HepG2 (cell line): Measurements from ENCODE around the gene DDRGK1. TPM values are rescaled to one million over a fixed set of nuclear protein-coding genes. Genes with fewer than 3 reads are reported as not detected.

ENCODE experiments used
- BCL6 ChIP-seq: IDR thresholded peaks from 2 replicates; pipeline ENCODE4 v1.6.1; 2016; ENCODE audit warnings: missing genetic modification reagents, missing compliant biosample characterization
- CREB1 ChIP-seq, 2 experiments: fragments of 450-650 bp in 1 of 2; IDR thresholded peaks; 2 replicates each; pipeline ENCODE4 v1.6.1; 2016 to 2017; ENCODE audit warnings: control low read depth in 1 of 2, mild to moderate bottlenecking in 1 of 2, missing compliant biosample characterization in 1 of 2, missing genetic modification characterization in 1 of 2
- DNMT3B ChIP-seq: conservative IDR thresholded peaks from 2 replicates; pipeline ENCODE4 v1.6.1; 2016; ENCODE audit warnings: missing biosample characterization, control low read depth
- EED ChIP-seq: sonication (generic); formaldehyde crosslinking; IDR thresholded peaks from 2 replicates; pipeline ENCODE4 v1.5.0; 2020; ENCODE audit warnings: mild to moderate bottlenecking, missing genetic modification reagents
- ELF1 ChIP-seq: sonication (generic); formaldehyde crosslinking; IDR thresholded peaks from 2 replicates; pipeline ENCODE4 v1.4.0; 2020; ENCODE audit warnings: missing genetic modification reagents
- GATA4 ChIP-seq: sonication (generic); IDR thresholded peaks from 2 replicates; pipeline ENCODE4 v1.6.1; 2016; ENCODE audit warnings: antibody characterized with exemption, low read depth, borderline replicate concordance
- GATAD1 ChIP-seq: IDR thresholded peaks from 2 replicates; pipeline ENCODE4 v1.6.1; 2016; ENCODE audit warnings: missing genetic modification reagents, missing compliant biosample characterization
- GPBP1L1 ChIP-seq: sonication (generic); formaldehyde crosslinking; IDR thresholded peaks from 2 replicates; pipeline ENCODE4 v1.5.0; 2020; ENCODE audit warnings: mild to moderate bottlenecking, missing genetic modification reagents
- ISL2 ChIP-seq: sonication (generic); formaldehyde crosslinking; IDR thresholded peaks from 2 replicates; pipeline ENCODE4 v1.5.0; 2020; ENCODE audit warnings: missing genetic modification reagents
- KAT2B ChIP-seq: fragments of 150-350 bp; IDR thresholded peaks from 2 replicates; pipeline ENCODE4 v1.6.1; 2014; ENCODE audit warnings: low read depth, low read length, borderline replicate concordance
- KAT7 ChIP-seq: IDR thresholded peaks from 2 replicates; pipeline ENCODE4 v1.6.1; 2018; ENCODE audit warnings: borderline replicate concordance, missing compliant biosample characterization
- KDM5B ChIP-seq: sonication (generic); formaldehyde crosslinking; IDR thresholded peaks from 2 replicates; pipeline ENCODE4 v1.4.0; 2020; ENCODE audit warnings: missing genetic modification reagents, mild to moderate bottlenecking, borderline replicate concordance
- KLF16 ChIP-seq, 2 experiments: sonication (generic) in 1 of 2; formaldehyde crosslinking in 1 of 2; IDR thresholded peaks; 2 replicates each; pipeline versions ENCODE4 v1.6.1 to v1.8.0; 2016 to 2023; ENCODE audit warnings: missing genetic modification reagents in 2 of 2, missing compliant biosample characterization in 1 of 2
- LBX2 ChIP-seq: sonication (generic); formaldehyde crosslinking; IDR thresholded peaks from 2 replicates; pipeline ENCODE4 v1.5.0; 2020; ENCODE audit warnings: missing genetic modification reagents, mild to moderate bottlenecking, borderline replicate concordance
- MAZ ChIP-seq, 2 experiments: sonication (generic) in 1 of 2; formaldehyde crosslinking in 1 of 2; IDR thresholded peaks; 2 replicates each; pipeline versions ENCODE4 v1.5.0 to v1.6.1; 2012 to 2020; ENCODE audit warnings: low read depth in 2 of 2, mild to moderate bottlenecking in 2 of 2, borderline replicate concordance in 1 of 2, improper control_type of control experiment in 1 of 2, low read length in 1 of 2, missing genetic modification reagents in 1 of 2, moderate library complexity in 1 of 2
- MTF1 ChIP-seq: sonication (generic); formaldehyde crosslinking; IDR thresholded peaks from 2 replicates; pipeline ENCODE4 v1.5.0; 2020; ENCODE audit warnings: missing genetic modification reagents
- NR3C1 ChIP-seq: sonication (generic); formaldehyde crosslinking; IDR thresholded peaks from 2 replicates; pipeline ENCODE4 v1.4.0; 2020; ENCODE audit warnings: missing genetic modification reagents
- RARG ChIP-seq: sonication (generic); formaldehyde crosslinking; IDR thresholded peaks from 2 replicates; pipeline ENCODE4 v1.4.0; 2020; ENCODE audit warnings: low read depth, mild to moderate bottlenecking, missing genetic modification reagents
- SETDB1 ChIP-seq: sonication (generic); formaldehyde crosslinking; IDR thresholded peaks from 2 replicates; pipeline ENCODE4 v1.5.1; 2020; ENCODE audit warnings: missing genetic modification reagents, mild to moderate bottlenecking, borderline replicate concordance
- SRSF4 ChIP-seq: fragments of 200-400 bp; formaldehyde crosslinking; IDR thresholded peaks from one replicate; pipeline ENCODE4 v1.6.1; 2018; ENCODE audit warnings: mild to moderate bottlenecking, low read depth, low read length, moderate library complexity; ENCODE audit not compliant: poor library complexity, severe bottlenecking
- ZFP37 ChIP-seq: sonication (generic); formaldehyde crosslinking; IDR thresholded peaks from 2 replicates; pipeline ENCODE4 v1.4.0; 2020; ENCODE audit warnings: missing genetic modification reagents, borderline replicate concordance
- ZFY ChIP-seq: sonication (generic); formaldehyde crosslinking; IDR thresholded peaks from 2 replicates; pipeline ENCODE4 v1.4.0; 2020; ENCODE audit warnings: missing genetic modification reagents
- ZNF367 ChIP-seq: sonication (generic); formaldehyde crosslinking; IDR thresholded peaks from 2 replicates; pipeline ENCODE4 v1.4.0; 2020; ENCODE audit warnings: missing genetic modification reagents, borderline replicate concordance
- ZNF615 ChIP-seq: sonication (generic); formaldehyde crosslinking; IDR thresholded peaks from 2 replicates; pipeline ENCODE4 v1.5.0; 2020; ENCODE audit warnings: mild to moderate bottlenecking, missing genetic modification reagents, borderline replicate concordance
- ZNF737 ChIP-seq: sonication (generic); formaldehyde crosslinking; IDR thresholded peaks from 2 replicates; pipeline ENCODE4 v1.5.0; 2020; ENCODE audit warnings: missing genetic modification reagents, mild to moderate bottlenecking, borderline replicate concordance
- polyA plus RNA-seq, 8 experiments: library from polyadenylated mRNA; depleted of rRNA in 3 of 8; stranded (reverse) in 7 of 8; unstranded in 1 of 8; fragments of >200 nt; fragmentation: Illumina TruSeq in 4 of 8; extraction: Trizol in 4 of 8; gene quantifications; 2 replicates each; pipeline versions ENCODE4 v1.2.1 to v1.2.3, GENCODE V29; 2011 to 2016; ENCODE audit warnings: low read depth in 4 of 8, missing spikeins in 1 of 8, mixed read lengths in 1 of 8; ENCODE audit not compliant: insufficient read depth in 1 of 8
- total RNA-seq, 5 experiments: library from RNA; depleted of rRNA; stranded (reverse); fragments of >200 nt; fragmentation: Illumina TruSeq; extraction: Trizol; gene quantifications; 2 replicates each; pipeline ENCODE4 v1.2.3, GENCODE V29; 2016; ENCODE audit warnings: low read depth in 1 of 5
- TF ChIP-seq, protein P1 (sequence below): sonication (generic); formaldehyde crosslinking; IDR thresholded peaks from 2 replicates; pipeline ENCODE4 v1.5.0; 2020; ENCODE audit warnings: mild to moderate bottlenecking, missing genetic modification reagents, moderate library complexity
- TF ChIP-seq, protein P2 (sequence below): sonication (generic); formaldehyde crosslinking; IDR thresholded peaks from 2 replicates; pipeline ENCODE4 v1.8.1; 2023; ENCODE audit warnings: missing genetic modification reagents, mild to moderate bottlenecking, borderline replicate concordance

DDRGK1 gene
- total and polyA plus RNA-seq, 2 of the 13 experiments (the other 11 are each of a cell fraction or from before 2014, with no cell fraction given), result 96.7 to 149 TPM

GRCh38 chr20:3223994-3224680 is 19.7 kb upstream of the DDRGK1 start (continued):
- no peak for TF ChIP-seq KDM5B (CRISPR knock-in tag)
- TF ChIP-seq EED (CRISPR knock-in tag), result no peak
- TF ChIP-seq RARG (CRISPR knock-in tag), result 0 out of 2 replicates have a peak, but pooled peaks have one; percentile 18
- no peak for TF ChIP-seq ZNF367 (CRISPR knock-in tag)
- TF ChIP-seq ZFP37 (CRISPR knock-in tag), result no peak
- TF ChIP-seq NR3C1 (CRISPR knock-in tag), result no peak
- 0 out of 2 replicates have a peak, but pooled peaks have one; percentile 0 for TF ChIP-seq ELF1 (CRISPR knock-in tag)
- TF ChIP-seq ZNF737 (CRISPR knock-in tag), result peak; percentile 70; the same call in 1 of the 2 replicates
- no peak for TF ChIP-seq GATA4
- TF ChIP-seq LBX2 (CRISPR knock-in tag), result no peak; the same call in 1 of the 2 replicates
- 0 out of 2 replicates have a peak, but pooled peaks have one; percentile 33 for TF ChIP-seq DNMT3B (CRISPR knock-in tag)
- no peak for TF ChIP-seq GATAD1
- TF ChIP-seq SRSF4, result no peak
- TF ChIP-seq ISL2 (CRISPR knock-in tag), result no peak
- TF ChIP-seq, protein P1, sequence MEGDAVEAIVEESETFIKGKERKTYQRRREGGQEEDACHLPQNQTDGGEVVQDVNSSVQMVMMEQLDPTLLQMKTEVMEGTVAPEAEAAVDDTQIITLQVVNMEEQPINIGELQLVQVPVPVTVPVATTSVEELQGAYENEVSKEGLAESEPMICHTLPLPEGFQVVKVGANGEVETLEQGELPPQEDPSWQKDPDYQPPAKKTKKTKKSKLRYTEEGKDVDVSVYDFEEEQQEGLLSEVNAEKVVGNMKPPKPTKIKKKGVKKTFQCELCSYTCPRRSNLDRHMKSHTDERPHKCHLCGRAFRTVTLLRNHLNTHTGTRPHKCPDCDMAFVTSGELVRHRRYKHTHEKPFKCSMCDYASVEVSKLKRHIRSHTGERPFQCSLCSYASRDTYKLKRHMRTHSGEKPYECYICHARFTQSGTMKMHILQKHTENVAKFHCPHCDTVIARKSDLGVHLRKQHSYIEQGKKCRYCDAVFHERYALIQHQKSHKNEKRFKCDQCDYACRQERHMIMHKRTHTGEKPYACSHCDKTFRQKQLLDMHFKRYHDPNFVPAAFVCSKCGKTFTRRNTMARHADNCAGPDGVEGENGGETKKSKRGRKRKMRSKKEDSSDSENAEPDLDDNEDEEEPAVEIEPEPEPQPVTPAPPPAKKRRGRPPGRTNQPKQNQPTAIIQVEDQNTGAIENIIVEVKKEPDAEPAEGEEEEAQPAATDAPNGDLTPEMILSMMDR (CRISPR knock-in tag), result no peak
- TF ChIP-seq MTF1 (CRISPR knock-in tag), result no peak
- no peak for TF ChIP-seq KAT7 (CRISPR knock-in tag)
- 0 out of 2 replicates have a peak, but pooled peaks have one; percentile 20 for TF ChIP-seq MAZ (IDR thresholded peaks at IDR 0.05; ENCODE audit: borderline replicate concordance, low read depth, low read length)
- no peak for TF ChIP-seq MAZ (CRISPR knock-in tag; IDR thresholded peaks at IDR 0.05; ENCODE audit: low read depth)
- TF ChIP-seq BCL6 (CRISPR knock-in tag), result 0 out of 2 replicates have a peak, but pooled peaks have one; percentile 4
- TF ChIP-seq KLF16 (CRISPR knock-in tag; IDR thresholded peaks at IDR 0.05), result no peak
- TF ChIP-seq CREB1 (IDR thresholded peaks at IDR 0.05), result no peak
- TF ChIP-seq CREB1 (CRISPR knock-in tag; IDR thresholded peaks at IDR 0.05), result no peak
- TF ChIP-seq KAT2B, result no peak
- TF ChIP-seq ZNF615 (CRISPR knock-in tag), result no peak
- no peak for TF ChIP-seq ZFY (CRISPR knock-in tag)
- no peak for TF ChIP-seq SETDB1 (CRISPR knock-in tag)
- no peak for TF ChIP-seq GPBP1L1
- TF ChIP-seq, protein P2, sequence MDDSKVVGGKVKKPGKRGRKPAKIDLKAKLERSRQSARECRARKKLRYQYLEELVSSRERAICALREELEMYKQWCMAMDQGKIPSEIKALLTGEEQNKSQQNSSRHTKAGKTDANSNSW (CRISPR knock-in tag), result 0 out of 2 replicates have a peak, but pooled peaks have one; percentile 27
